ENCODE data around the gene MGAT4B.
A peak's percentile ranks its signal among the peaks of the same experiment; 100 is the strongest.

The MGAT4B gene

GRCh38 chr5:179825655-179826182 is 19.1 kb upstream of the MGAT4B start:
- no peak for DNase-seq (ENCODE audit: low read depth, low spot score)

- DNase-seq (ENCODE audit: low read depth, low spot score), result no peak
These were observed 18.1 kb upstream of the MGAT4B start for GRCh38 chr5:179824745-179825112.

- no peak for DNase-seq (ENCODE audit: low read depth, low spot score)
These were observed 17.5 kb upstream of the MGAT4B start for GRCh38 chr5:179823937-179824744.

- no peak for DNase-seq (ENCODE audit: low read depth, low spot score)
These were observed 15.9 kb upstream of the MGAT4B start for GRCh38 chr5:179822444-179822990.

GRCh38 chr5:179822059-179822432 is 15.4 kb upstream of the MGAT4B start:
- DNase-seq (ENCODE audit: low read depth, low spot score), result no peak

GRCh38 chr5:179821298-179822058 is 14.8 kb upstream of the MGAT4B start:
- peak; percentile 89 for DNase-seq (ENCODE audit: low read depth, low spot score)

- no peak for DNase-seq (ENCODE audit: low read depth, low spot score)
These were observed 14.0 kb upstream of the MGAT4B start, which contains the start of gene SQSTM1 for GRCh38 chr5:179820483-179821297. Gene SQSTM1 (plus strand): TSS chr5:179820905. CDS start chr5:179820937, 32 bp downstream.

- no peak for DNase-seq (ENCODE audit: low read depth, low spot score)
These were observed 13.4 kb upstream of the MGAT4B start for GRCh38 chr5:179820127-179820482.

GRCh38 chr5:179819296-179820126 is 12.8 kb upstream of the MGAT4B start:
- no peak for DNase-seq (ENCODE audit: low read depth, low spot score)

GRCh38 chr5:179818746-179819295 is 12.2 kb upstream of the MGAT4B start:
- peak; percentile 74 for DNase-seq (ENCODE audit: low read depth, low spot score)

GRCh38 chr5:179817890-179818745 is 11.5 kb upstream of the MGAT4B start:
- no peak for DNase-seq (ENCODE audit: low read depth, low spot score)

- no peak for DNase-seq (ENCODE audit: low read depth, low spot score)
These were observed 10.8 kb upstream of the MGAT4B start for GRCh38 chr5:179817470-179817840.

GRCh38 chr5:179816796-179817469 is 10.3 kb upstream of the MGAT4B start:
- DNase-seq (ENCODE audit: low read depth, low spot score), result no peak

- DNase-seq (ENCODE audit: low read depth, low spot score), result no peak
These were observed 9.7 kb upstream of the MGAT4B start for GRCh38 chr5:179816401-179816795.

- no peak for DNase-seq (ENCODE audit: low read depth, low spot score)
These were observed 9.0 kb upstream of the MGAT4B start for GRCh38 chr5:179815491-179816249.

GRCh38 chr5:179814090-179814489 is 7.4 kb upstream of the MGAT4B start:
- DNase-seq (ENCODE audit: low read depth, low spot score), result no peak

GRCh38 chr5:179812997-179813607 is 6.4 kb upstream of the MGAT4B start:
- no peak for DNase-seq (ENCODE audit: low read depth, low spot score)

All from smooth muscle cell of the brain vasculature (primary cell).